GM12874 (cell line): Measurements from ENCODE around the gene PLS1.

Source experiments
- CTCF ChIP-seq: IDR thresholded peaks from 2 replicates; pipeline ENCODE4 v1.5.1; 2011; ENCODE audit warnings: low read depth, mild to moderate bottlenecking, control low read depth, low read length, moderate library complexity; ENCODE audit not compliant: insufficient read depth

PLS1 gene

GRCh38 chr3:142732066-142732465 lies 135.9 kb downstream of the PLS1 start:
- TF ChIP-seq CTCF = no peak

- TF ChIP-seq CTCF = no peak
Measured at GRCh38 chr3:142734834-142735233, 138.6 kb downstream of the PLS1 start.

GRCh38 chr3:142735462-142735861 lies 139.3 kb downstream of the PLS1 start:
- TF ChIP-seq CTCF = no peak

GRCh38 chr3:142738396-142738795 lies 142.2 kb downstream of the PLS1 start:
- TF ChIP-seq CTCF = no peak

- no peak for TF ChIP-seq CTCF
Measured at GRCh38 chr3:142746646-142747045, 150.5 kb downstream of the PLS1 start.

DNA sequence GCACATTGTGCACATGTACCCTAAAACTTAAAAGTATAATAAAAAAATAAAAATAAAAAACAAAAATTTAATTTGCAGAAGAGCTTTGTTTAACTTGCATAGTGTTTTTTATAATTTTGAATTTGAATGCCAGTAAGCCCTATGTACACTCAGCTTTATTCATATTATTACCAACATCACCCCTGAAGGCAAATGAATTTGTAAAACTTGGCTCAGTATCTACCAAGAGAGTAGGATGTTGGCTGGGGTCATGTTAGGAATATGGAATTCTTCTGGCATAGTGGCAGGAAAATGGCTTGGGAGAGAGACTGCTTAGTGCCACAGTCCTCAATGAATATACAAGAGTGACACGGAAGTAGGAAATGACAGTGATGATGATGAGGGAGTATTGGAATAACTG lies 158.3 kb downstream of the PLS1 start:
- TF ChIP-seq CTCF = no peak
